Measurements from ENCODE around the gene FBXO33.

GRCh38 chr14:39384177-39384576 is 48.1 kb downstream of the FBXO33 start:
- no peak for TF ChIP-seq POLR2A (IDR thresholded peaks at IDR 0.05)
- TF ChIP-seq CTCF (IDR thresholded peaks at IDR 0.05), result no peak
